Measurements from ENCODE around the gene SLC30A10. TPM values are rescaled to one million over a fixed set of nuclear protein-coding genes. Genes with fewer than 3 reads are reported as not detected.
"Not testable (repeated sequence)": the region's sequence is repeated elsewhere in the genome, so short reads cannot be mapped to it uniquely, and the experiment has no call there.

The SLC30A10 gene
- total RNA-seq, 1 donor from 2014 or later = not detected

DNA sequence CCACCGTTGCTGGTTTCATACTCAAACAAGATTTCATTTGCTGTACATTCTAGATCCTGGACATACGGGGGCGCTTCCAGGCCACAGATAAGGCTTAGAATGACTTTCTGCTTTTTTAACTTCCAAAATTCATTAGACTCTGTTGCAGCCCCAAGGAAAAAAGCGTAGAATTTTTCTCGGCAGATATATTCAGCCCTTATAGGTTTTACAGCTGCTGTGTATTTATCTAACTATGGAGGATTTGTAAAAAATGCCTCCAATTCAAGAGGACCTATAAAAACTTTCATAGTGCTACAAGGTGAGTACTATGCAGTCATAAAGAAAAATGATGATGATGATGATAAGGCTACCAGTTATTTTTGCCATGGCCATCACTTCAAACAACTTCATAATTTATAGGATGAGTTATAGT is 51.6 kb downstream of the SLC30A10 start:
- DNase-seq = no peak
- Histone ChIP-seq H3K36me3 (no peaks in the 10 kb centered on the region), H3K4me3 (no peak overlapping the region), H3K9me3 (no peaks in the 10 kb centered on the region), H3K27me3 (peaks cover 6% of the 10 kb centered on the region), H3K4me1 (no peaks in the 10 kb centered on the region), H3K27ac (no peak overlapping the region)
- intact Hi-C loops (cut with DNase I) = no loop called here
- ATAC-seq = no peak
- TF ChIP-seq, protein P1, sequence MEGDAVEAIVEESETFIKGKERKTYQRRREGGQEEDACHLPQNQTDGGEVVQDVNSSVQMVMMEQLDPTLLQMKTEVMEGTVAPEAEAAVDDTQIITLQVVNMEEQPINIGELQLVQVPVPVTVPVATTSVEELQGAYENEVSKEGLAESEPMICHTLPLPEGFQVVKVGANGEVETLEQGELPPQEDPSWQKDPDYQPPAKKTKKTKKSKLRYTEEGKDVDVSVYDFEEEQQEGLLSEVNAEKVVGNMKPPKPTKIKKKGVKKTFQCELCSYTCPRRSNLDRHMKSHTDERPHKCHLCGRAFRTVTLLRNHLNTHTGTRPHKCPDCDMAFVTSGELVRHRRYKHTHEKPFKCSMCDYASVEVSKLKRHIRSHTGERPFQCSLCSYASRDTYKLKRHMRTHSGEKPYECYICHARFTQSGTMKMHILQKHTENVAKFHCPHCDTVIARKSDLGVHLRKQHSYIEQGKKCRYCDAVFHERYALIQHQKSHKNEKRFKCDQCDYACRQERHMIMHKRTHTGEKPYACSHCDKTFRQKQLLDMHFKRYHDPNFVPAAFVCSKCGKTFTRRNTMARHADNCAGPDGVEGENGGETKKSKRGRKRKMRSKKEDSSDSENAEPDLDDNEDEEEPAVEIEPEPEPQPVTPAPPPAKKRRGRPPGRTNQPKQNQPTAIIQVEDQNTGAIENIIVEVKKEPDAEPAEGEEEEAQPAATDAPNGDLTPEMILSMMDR (IDR thresholded peaks at IDR 0.05) = no peak

- DNase-seq = no peak
- Histone ChIP-seq H3K9me3 (no peaks in the 10 kb centered on the region), H3K36me3 (no peaks in the 10 kb centered on the region), H3K27me3 (peaks cover 6% of the 10 kb centered on the region), H3K4me1 (no peaks in the 10 kb centered on the region), H3K4me3 (no peak overlapping the region), H3K27ac (no peak overlapping the region)
- TF ChIP-seq, protein P1 (IDR thresholded peaks at IDR 0.05) = no peak
- intact Hi-C loops (cut with DNase I) = no loop called here
- no peak for ATAC-seq
Observed at GRCh38 chr1:219875860-219876259, 52.5 kb downstream of the SLC30A10 start.

DNA sequence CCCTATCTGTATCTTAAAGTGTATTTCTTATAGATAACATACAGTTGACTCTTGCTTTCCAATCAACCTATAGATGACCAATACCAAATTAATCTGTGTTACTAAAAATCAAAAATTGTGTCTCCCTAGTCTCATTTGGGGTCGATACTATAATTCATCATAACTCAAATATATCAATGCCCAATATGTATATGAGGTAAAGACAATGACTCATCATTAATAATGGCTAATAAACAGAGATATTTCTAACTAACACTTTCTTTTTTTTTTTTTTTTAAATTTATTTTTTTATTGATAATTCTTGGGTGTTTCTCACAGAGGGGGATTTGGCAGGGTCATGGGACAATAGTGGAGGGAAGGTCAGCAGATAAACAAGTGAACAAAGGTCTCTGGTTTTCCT is 55.8 kb downstream of the SLC30A10 start:
- H3K27ac ChIP-seq; intact Hi-C loops (cut with DNase I); H3K36me3 ChIP-seq; H3K4me1 ChIP-seq; ATAC-seq; H3K9me3 ChIP-seq; DNase-seq; H3K4me3 ChIP-seq; H3K27me3 ChIP-seq: not testable (repeated sequence)

- H3K27ac ChIP-seq = no peak overlapping the region
Observed at GRCh38 chr1:219871427-219872057, 56.8 kb downstream of the SLC30A10 start.

DNA sequence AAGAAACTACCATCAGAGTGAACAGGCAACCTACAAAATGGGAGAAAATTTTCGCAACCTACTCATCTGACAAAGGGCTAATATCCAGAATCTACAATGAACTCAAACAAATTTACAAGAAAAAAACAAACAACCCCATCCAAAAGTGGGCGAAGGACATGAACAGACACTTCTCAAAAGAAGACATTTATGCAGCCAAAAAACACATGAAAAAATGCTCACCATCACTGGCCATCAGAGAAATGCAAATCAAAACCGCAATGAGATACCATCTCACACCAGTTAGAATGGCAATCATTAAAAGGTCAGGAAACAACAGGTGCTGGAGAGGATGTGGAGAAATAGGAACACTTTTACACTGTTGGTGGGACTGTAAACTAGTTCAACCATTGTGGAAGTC is 59.7 kb downstream of the SLC30A10 start:
- H3K9me3 ChIP-seq; H3K36me3 ChIP-seq; intact Hi-C loops (cut with DNase I): not testable (repeated sequence)

More at GRCh38 chr1:219871427-219872057, 56.8 kb downstream of the SLC30A10 start:
- ATAC-seq (no peak), DNase-seq (no peak)
- no peaks in the 10 kb centered on the region for H3K36me3 ChIP-seq
- intact Hi-C loops (cut with DNase I) = no loop called here
- H3K4me3 ChIP-seq = no peak overlapping the region
- H3K4me1 ChIP-seq = no peaks in the 10 kb centered on the region
- TF ChIP-seq, protein P1 (IDR thresholded peaks at IDR 0.05) = no peak
- peaks cover 6% of the 10 kb centered on the region for H3K27me3 ChIP-seq
- no peaks in the 10 kb centered on the region for H3K9me3 ChIP-seq

More for the DNA sequence above, 59.7 kb downstream of the SLC30A10 start:
- not testable (repeated sequence) for DNase-seq, H3K27ac ChIP-seq, ATAC-seq, H3K27me3 ChIP-seq, H3K4me1 ChIP-seq, H3K4me3 ChIP-seq

Other genes starting within 250 kb of the SLC30A10 start
- gene EPRS1, start 117.9 kb upstream of the SLC30A10 start, total RNA-seq = 79.7 TPM
- gene BPNT1, start 161.2 kb upstream of the SLC30A10 start, total RNA-seq = 23.2 TPM
- 48.9 TPM for gene IARS2, start 165.6 kb upstream of the SLC30A10 start, total RNA-seq